AG09309 (cell line): ENCODE measurements around the gene SLC6A13.

Source experiments
- DNase-seq: peaks from one replicate; pipeline ENCODE4 v3.0.0-alpha.2; 2010; ENCODE audit warnings: low read depth
- H3K4me3 ChIP-seq: 2 replicates; pipeline ENCODE4 v1.5.1; 2011; ENCODE audit warnings: mild to moderate bottlenecking, low read depth, low read length, moderate library complexity; ENCODE audit not compliant: control insufficient read depth
- CTCF ChIP-seq: IDR thresholded peaks from 2 replicates; pipeline ENCODE4 v1.5.1; 2011; ENCODE audit warnings: mild to moderate bottlenecking, low read depth, low read length, inconsistent platforms; ENCODE audit not compliant: insufficient read depth, control insufficient read depth; ENCODE audit errors: missing control alignments

The SLC6A13 gene

GRCh38 chr12:208813-209212 is 53.8 kb downstream of the SLC6A13 start:
- TF ChIP-seq CTCF: no peak
- DNase-seq: no peak
- H3K4me3 ChIP-seq: no peak overlapping the region

DNA sequence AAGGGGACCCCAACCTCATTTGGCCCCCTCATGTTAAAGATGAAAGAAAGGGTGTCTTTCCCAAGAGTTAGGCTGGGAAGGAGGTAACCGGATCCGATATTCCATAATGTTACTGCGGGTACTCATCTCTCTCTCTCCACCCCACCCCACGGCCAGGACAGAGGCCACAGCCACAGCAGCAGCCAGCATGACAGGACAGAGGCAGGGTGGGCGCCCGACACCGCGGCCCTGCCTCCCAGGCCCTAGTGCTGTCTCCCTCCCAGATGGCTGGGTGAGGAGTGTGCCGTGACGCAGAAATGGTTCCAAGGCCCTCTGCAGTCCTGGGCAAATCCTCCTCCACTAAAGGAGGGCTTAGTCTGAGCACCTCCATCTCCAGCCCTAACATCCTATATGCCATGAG is 54.8 kb downstream of the SLC6A13 start:
- TF ChIP-seq CTCF: no peak
- DNase-seq: no peak
- H3K4me3 ChIP-seq: no peak overlapping the region

- no peak for DNase-seq
- TF ChIP-seq CTCF: no peak
- no peak overlapping the region for H3K4me3 ChIP-seq
These were observed 55.7 kb downstream of the SLC6A13 start for GRCh38 chr12:206746-207440.

DNA sequence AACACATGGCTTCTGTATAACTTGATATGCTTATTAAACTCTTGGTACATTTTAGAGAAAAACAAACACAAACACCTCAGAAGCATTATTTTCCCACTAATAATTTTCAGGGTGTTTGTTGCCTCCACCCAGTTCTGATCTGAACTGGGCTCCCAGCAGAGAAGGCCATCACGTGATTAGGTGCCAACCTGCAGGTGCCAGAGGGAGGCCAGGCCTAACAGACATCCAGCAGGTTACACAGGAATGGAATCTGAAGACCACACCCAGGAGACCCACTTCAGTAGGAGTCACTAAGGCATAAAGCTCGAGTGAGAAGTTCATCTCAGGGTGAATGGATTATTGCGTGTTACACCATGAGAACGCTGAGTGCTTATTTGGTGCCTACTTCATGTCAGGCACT is 57.6 kb downstream of the SLC6A13 start:
- DNase-seq: no peak
- no peak for TF ChIP-seq CTCF

GRCh38 chr12:204261-204678 is 58.4 kb downstream of the SLC6A13 start:
- no peak overlapping the region for H3K4me3 ChIP-seq
- no peak for TF ChIP-seq CTCF
- no peak for DNase-seq

More for the DNA sequence above, 57.6 kb downstream of the SLC6A13 start:
- no peak overlapping the region for H3K4me3 ChIP-seq

- no peak for DNase-seq
- H3K4me3 ChIP-seq: no peak overlapping the region; the same call in 1 of the 2 replicates
- no peak for TF ChIP-seq CTCF
These were observed 59.0 kb downstream of the SLC6A13 start for GRCh38 chr12:203462-204260.

- no peak for TF ChIP-seq CTCF
- DNase-seq: no peak
- no peak overlapping the region for H3K4me3 ChIP-seq
These were observed 59.6 kb downstream of the SLC6A13 start for GRCh38 chr12:203074-203461.
